ENCODE measurements around the gene MINDY4B. TPM values are rescaled to one million over a fixed set of nuclear protein-coding genes. Genes with fewer than 3 reads are reported as not detected.

MINDY4B gene
- total RNA-seq = under 1 TPM in 2 of 10 donors, not detected in 8; 0.19 to 0.60 TPM
- polyA plus RNA-seq = not detected
- long read RNA-seq, donor 1 = 0 reads
- long read RNA-seq, donor 2 = 0 reads
- long read RNA-seq, donor 3 = 0 reads

DNA sequence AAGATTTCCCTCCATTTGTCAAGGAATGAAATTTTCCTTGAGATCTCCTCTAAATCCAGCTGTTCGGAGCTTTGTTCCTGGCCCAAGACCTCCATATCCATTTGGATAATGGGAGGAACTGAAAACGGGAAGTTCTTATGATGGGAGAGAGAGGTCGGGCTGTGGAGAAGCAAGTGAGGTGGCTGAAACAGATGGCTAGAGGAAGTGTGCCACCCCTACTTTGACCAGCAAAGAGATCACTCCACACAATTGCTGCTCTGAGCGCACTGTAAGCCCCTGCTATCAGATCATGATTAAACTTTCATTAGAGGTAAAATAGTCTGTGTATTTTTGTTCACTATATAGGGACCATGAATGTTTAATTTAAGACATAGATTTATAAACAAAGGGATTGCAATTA is at the start of gene MINDY4B:
MINDY4B (minus strand) TSS at position 101 of the 400 bp plus-strand sequence; CDS start at position 101, 0 bp downstream.
- no peak for ATAC-seq
- 71 to 76% methylated on average over 4 of the region's 4 CpGs for WGBS, 2 donors

DNA sequence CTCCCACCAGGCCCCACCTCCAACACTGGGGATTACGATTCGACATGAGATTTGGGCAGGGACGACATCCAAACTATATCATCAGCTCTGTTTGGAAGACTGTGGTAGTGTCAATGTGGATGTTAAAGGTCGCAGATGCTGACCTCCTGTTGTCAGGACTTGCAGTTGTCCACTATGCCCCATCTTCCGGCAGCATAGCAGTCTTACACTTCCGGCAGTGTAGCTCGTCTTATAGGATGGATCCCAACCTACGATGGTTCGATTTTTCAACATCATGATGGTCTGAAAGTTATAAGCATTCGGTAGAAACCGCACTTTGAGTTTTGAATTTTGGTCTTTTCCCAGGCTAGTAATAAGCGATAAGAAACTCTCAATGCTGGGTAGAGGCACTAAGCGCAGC is 46.7 kb upstream of the MINDY4B start:
- Histone ChIP-seq H3K9me3 (no peaks in the 10 kb centered on the region), H3K27me3 (peaks cover 0 to 6% (median 0%) of the 10 kb centered on the region in 7 donors), H3K27ac (no peak overlapping the region), H3K36me3 (no peaks in the 10 kb centered on the region), H3K4me3 (no peak overlapping the region), H3K4me1 (no peaks in the 10 kb centered on the region)
- WGBS, 2 donors = 90 to 92% methylated on average over 13 of the region's 13 CpGs
- TF ChIP-seq, protein P1, sequence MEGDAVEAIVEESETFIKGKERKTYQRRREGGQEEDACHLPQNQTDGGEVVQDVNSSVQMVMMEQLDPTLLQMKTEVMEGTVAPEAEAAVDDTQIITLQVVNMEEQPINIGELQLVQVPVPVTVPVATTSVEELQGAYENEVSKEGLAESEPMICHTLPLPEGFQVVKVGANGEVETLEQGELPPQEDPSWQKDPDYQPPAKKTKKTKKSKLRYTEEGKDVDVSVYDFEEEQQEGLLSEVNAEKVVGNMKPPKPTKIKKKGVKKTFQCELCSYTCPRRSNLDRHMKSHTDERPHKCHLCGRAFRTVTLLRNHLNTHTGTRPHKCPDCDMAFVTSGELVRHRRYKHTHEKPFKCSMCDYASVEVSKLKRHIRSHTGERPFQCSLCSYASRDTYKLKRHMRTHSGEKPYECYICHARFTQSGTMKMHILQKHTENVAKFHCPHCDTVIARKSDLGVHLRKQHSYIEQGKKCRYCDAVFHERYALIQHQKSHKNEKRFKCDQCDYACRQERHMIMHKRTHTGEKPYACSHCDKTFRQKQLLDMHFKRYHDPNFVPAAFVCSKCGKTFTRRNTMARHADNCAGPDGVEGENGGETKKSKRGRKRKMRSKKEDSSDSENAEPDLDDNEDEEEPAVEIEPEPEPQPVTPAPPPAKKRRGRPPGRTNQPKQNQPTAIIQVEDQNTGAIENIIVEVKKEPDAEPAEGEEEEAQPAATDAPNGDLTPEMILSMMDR (IDR thresholded peaks at IDR 0.05) = no peak
- intact Hi-C loops (cut with DNase I) = no loop called here
- ATAC-seq (no peak), DNase-seq (no peak)

More for the DNA sequence above, at the start of gene MINDY4B:
- DNase-seq = no peak
- TF ChIP-seq, protein P1 (IDR thresholded peaks at IDR 0.05) = no peak
- H3K27me3 ChIP-seq = peaks cover 0 to 13% (median 0%) of the 10 kb centered on the region in 7 donors
- peaks cover 0 to 5% (median 0%) of the 10 kb centered on the region in 11 donors for H3K9me3 ChIP-seq
- intact Hi-C loops (cut with DNase I) = no loop called here
- no peak within 1 kb of the TSS for H3K4me3 ChIP-seq
- no peaks in the 10 kb centered on the region for H3K4me1 ChIP-seq
- no peaks in the 10 kb centered on the region for H3K36me3 ChIP-seq
- H3K27ac ChIP-seq = no peak within 1 kb of the TSS

- no peak overlapping the region for H3K27ac ChIP-seq
- H3K27me3 ChIP-seq = peaks cover 0 to 4% (median 0%) of the 10 kb centered on the region in 7 donors
- H3K9me3 ChIP-seq = no peaks in the 10 kb centered on the region
- intact Hi-C loops (cut with DNase I) = no loop called here
- ATAC-seq (no peak), DNase-seq (no peak)
- 71 to 84% methylated on average over 3 of the region's 3 CpGs for WGBS, 2 donors
- no peaks in the 10 kb centered on the region for H3K36me3 ChIP-seq
- no peak overlapping the region for H3K4me3 ChIP-seq
- H3K4me1 ChIP-seq = no peaks in the 10 kb centered on the region
- TF ChIP-seq, protein P1 (IDR thresholded peaks at IDR 0.05) = no peak
Observed at GRCh38 chr3:150945226-150946032, 40.2 kb upstream of the MINDY4B start.

GRCh38 chr3:150942221-150942620 is 37.0 kb upstream of the MINDY4B start:
- H3K27ac ChIP-seq = no peak overlapping the region
- intact Hi-C loops (cut with DNase I) = no loop called here
- no peak for ATAC-seq
- H3K36me3 ChIP-seq = no peaks in the 10 kb centered on the region
- TF ChIP-seq, protein P1 (IDR thresholded peaks at IDR 0.05) = no peak
- no peaks in the 10 kb centered on the region for H3K9me3 ChIP-seq
- 81% methylated on average over 3 of the region's 3 CpGs for WGBS, 2 donors
- H3K27me3 ChIP-seq = peaks cover 0 to 8% (median 0%) of the 10 kb centered on the region in 7 donors
- DNase-seq = no peak
- H3K4me3 ChIP-seq = no peak overlapping the region
- no peaks in the 10 kb centered on the region for H3K4me1 ChIP-seq

All from heart right ventricle (tissue), 16 donors.